HG02970 (cell line): Measurements from ENCODE around the gene TLR6.

Experiments used
- ATAC-seq: cut with Tn5 transposase; IDR thresholded peaks from one replicate; pipeline ENCODE4 v1.9.1; 2021; ENCODE audit warnings: mild to moderate bottlenecking, moderate library complexity, moderate number of reproducible peaks; ENCODE audit not compliant: unreplicated experiment, low FRiP score

Gene TLR6, protein sequence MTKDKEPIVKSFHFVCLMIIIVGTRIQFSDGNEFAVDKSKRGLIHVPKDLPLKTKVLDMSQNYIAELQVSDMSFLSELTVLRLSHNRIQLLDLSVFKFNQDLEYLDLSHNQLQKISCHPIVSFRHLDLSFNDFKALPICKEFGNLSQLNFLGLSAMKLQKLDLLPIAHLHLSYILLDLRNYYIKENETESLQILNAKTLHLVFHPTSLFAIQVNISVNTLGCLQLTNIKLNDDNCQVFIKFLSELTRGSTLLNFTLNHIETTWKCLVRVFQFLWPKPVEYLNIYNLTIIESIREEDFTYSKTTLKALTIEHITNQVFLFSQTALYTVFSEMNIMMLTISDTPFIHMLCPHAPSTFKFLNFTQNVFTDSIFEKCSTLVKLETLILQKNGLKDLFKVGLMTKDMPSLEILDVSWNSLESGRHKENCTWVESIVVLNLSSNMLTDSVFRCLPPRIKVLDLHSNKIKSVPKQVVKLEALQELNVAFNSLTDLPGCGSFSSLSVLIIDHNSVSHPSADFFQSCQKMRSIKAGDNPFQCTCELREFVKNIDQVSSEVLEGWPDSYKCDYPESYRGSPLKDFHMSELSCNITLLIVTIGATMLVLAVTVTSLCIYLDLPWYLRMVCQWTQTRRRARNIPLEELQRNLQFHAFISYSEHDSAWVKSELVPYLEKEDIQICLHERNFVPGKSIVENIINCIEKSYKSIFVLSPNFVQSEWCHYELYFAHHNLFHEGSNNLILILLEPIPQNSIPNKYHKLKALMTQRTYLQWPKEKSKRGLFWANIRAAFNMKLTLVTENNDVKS

DNA sequence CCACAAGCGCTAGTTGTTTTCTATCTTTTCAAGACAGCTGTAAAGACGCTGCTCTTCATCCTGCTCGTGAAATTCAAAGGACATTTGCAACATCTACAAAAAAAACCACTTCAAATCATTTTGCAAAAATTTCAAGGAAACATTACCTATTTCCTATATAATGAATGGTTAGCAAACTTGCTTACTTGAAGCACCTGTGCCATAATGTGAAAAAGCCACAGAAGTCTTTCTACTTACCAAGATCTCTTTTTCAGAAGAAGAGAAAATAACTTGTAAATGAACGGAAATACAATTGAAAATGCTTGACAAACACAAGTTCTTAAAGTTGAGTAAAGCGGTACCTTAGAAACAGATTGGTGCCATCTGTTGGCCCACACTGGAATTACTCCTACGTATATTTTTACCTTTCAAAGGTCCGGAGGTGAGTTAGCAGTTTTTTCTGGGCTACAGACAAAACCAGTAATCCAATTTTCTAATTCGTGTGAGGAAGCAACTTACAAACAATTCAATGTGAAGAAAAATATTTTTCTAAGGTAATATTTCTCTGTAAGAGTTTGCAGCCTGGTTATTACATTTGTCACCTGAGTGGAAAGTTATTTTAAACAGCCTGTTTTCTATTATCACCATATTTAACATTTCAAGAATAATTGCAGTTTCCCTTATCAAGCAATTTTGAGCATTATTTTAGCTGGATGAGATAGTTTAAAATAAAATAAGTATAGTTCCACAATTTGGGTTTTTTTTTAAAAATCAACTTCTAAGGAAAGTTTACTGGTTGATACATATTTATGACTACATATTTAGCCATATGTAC is at the start of gene TLR6:
Gene TLR6 (minus strand): TSS at position 294 of the 814 bp plus-strand sequence. CDS start 27,344 bp downstream, outside the sequence.
- ATAC-seq = peak; percentile 57

GRCh38 chr4:38905652-38906385 is 49.2 kb upstream of the TLR6 start:
- ATAC-seq = no peak

DNA sequence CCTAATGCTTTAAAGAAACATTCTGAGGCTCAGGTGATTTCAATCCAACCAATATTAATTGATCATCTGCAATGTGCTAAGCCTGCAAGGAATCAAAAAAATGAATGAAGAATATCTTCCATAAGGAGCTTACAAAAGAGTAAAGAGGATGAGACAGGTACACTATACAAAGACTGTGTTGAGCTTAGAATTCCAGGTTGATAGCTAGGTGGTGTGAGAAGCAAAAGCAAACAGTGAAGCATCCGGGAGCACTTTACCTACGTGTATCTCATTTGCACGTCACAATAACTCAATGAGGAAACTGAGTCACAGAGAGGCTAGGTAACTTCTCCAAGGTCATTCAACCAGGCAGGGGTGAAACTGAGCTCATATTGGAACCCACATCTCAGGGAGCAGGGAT is 48.1 kb upstream of the TLR6 start:
- ATAC-seq = no peak

DNA sequence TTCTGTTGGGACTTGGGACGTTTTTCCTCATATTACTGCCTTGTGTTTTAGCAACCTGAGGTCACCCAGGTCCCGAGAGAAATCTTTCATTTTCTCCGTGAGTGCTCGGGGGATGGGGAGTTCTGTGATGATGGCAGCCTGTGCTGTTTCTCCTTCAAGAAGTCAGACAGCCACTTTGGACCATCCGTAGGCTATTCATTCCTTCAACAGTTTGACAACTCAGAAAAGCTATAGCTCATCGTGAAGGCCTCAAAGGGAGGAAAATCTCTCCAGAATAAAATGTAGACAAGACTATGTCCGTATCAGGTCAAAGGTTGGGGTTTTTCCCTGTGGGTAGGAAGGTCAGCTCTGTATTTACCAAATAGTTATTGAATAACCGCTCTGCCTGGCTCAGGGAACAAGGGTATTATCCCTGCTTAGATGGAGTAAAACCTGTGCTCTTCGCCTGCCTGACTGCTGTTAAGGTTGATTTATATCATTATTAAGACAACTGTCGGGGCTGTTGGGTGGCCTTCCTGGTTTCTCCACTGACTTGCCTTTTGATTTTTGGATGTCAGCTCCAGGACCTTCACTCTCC is 47.6 kb upstream of the TLR6 start:
- no peak for ATAC-seq

DNA sequence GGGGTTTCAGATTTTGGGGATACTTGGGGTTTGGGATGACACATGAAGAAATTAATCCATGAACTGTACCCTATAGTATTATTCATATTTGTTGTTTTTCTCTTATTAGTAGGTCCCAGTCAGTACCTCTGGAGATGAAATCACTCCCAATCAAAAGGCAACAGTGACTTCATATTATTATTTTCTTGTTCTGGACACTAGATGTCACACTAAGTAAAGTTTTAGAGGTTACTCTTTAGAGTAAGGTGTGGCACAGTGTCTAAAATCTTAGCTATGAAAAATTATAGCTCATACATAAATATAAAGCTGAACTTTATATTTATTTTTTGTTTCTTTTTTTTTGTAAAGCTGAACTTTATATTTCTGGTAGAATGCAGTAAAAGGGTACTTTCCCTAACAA is 46.1 kb upstream of the TLR6 start:
- ATAC-seq = no peak

DNA sequence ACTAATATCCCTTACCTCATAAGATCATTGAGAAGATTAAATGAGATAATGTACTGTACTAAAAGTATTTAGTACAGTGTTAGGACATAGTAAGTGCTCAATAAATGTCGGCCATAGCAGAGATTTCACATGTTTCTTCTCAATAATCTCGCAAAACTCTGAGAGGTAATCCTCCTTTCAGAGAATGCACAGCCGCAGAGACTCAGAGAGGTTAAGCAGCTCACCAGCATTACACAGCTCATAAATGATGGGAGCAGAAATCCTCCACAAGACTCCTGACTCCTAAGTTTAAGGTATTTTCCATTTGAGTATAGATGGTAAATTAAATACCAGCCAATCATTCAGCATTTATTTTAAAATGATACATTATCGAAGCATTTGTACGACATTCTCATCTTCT is 45.6 kb upstream of the TLR6 start:
- ATAC-seq = no peak

DNA sequence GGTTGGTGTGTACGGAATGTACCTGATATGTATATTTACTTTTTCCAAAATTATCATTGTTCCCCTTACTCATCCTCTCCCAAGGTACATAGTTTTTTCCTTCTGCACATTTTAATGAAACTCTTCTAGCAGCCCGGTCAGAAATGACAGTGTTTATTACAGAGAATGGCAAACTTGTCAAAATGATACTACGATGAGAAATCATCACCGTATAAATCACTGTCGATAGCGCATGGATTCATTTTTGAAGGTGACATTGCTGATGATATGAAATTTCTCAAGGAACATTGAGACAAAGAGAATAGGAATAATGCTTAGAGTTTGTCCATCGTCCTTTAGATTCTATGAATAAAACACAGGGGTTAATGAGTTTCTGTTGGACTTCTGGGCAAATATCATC is 41.6 kb upstream of the TLR6 start:
- no peak for ATAC-seq

GRCh38 chr4:38896940-38897339 is 40.3 kb upstream of the TLR6 start:
- no peak for ATAC-seq

- no peak for ATAC-seq
These were observed 37.8 kb upstream of the TLR6 start for GRCh38 chr4:38894322-38894982.

DNA sequence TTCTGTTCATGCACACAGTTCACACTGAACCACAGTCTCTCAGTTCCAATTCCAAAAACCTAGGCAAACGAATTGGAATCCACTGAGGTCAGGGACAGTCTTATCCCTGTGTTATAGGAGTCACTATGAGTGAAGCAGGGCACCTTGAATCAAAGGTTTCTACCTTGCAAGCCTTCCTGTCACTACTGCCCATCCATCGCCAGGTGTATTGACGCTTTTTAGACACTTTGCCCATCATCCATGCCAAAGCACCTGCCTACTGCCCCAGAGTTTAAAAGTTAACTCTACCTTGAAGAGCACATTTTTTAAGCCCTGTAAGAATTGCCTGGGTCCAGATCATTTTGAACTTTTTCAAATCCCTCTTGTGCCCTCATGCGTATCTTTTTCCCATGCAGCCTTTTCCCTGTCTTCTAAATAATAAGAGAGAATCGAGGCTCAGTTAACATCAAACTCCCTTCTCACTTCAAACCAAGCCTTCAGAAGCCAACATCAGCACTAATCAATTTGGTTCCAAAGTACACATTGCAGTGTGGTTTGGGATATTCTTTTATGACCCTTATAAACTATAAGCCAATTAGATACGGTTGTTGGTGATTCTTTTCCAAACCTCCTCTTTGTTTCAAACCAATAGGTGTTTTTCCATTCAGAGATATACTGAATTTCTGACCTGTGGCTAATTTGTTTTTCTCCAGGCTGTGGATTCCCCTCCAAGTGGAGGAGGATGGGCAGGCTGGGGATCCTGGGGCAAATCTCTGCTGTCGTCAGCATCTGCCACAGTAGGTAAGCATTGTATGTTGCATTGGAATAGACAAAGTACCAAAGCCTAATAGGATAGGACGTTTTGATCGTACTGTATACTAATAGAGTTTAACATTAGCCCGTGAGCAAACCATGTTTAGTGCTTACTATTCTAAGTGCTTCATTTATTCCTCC is 34.7 kb upstream of the TLR6 start:
- no peak for ATAC-seq

GRCh38 chr4:38889143-38889542 is 32.5 kb upstream of the TLR6 start:
- ATAC-seq = no peak

- no peak for ATAC-seq
These were observed 27.6 kb upstream of the TLR6 start for GRCh38 chr4:38884254-38884653.

GRCh38 chr4:38876636-38877035 is 20.0 kb upstream of the TLR6 start:
- no peak for ATAC-seq

DNA sequence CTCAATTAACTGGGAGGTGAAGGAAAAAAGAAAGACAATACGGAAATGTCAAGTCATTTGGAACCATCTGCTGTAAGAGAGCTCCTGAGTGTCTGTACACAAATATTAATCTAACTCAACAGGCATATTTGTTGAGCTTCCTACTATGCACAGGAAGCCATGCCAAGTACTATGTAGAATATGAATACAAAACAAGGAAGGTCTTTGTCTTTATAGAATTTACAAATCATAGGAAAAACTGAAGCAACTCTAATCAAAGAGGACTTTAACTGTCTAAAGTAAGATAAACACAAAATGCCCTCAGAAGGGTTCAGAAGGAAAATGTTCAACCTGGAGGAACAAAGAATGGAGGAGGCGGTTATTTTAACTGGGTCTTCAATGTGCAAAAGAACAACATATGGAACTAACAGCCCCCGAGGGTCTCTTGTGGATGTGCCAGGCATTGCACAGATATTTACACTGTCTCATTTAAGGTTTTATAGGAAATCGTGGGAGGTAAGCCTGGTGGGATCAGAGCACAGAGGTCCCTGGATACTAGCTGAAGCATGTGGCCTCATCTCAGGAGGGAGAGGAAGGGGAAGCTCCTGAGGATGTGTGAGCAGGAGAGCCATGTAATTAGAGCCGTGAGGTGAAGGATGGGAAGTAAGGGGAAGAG is 16.8 kb upstream of the TLR6 start:
- no peak for ATAC-seq

- no peak for ATAC-seq
These were observed 16.0 kb upstream of the TLR6 start for GRCh38 chr4:38872620-38873019.

- no peak for ATAC-seq
These were observed 15.0 kb upstream of the TLR6 start for GRCh38 chr4:38871593-38871992.

DNA sequence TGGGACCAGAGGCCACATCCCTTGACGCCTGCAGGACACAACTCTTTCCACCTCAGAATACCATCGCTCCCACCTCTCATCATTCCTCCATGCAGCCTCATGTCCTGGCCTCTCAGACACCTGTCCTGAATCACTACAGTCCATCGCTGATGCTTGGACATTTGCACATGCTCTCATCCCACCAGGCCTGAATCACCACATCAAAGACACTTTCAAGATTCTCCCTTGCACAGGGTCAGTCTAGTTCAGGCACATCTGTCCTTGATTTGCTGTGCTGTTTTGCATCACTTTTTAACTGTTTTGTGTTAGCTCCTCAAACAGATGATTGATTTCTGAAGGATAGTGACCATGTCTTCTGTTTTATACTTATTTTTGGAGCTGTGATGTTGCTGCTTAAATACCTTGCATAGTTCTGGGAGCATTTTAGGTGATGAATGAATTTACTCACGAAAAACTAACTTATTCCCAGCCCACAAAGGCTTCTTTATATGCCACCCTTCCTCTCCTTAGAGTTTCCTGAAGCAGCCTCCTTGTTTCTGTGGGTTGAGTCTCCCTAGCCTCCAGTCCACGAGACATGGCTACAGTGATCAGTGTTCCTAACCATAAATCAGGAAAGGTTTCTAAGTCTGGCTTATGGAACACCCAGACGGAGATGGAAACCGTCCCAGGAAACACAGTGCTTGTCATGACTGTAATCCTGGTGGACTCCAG is 13.6 kb upstream of the TLR6 start:
- ATAC-seq = no peak
